Measurements from ENCODE around the gene ERVFRD-1.

DNA sequence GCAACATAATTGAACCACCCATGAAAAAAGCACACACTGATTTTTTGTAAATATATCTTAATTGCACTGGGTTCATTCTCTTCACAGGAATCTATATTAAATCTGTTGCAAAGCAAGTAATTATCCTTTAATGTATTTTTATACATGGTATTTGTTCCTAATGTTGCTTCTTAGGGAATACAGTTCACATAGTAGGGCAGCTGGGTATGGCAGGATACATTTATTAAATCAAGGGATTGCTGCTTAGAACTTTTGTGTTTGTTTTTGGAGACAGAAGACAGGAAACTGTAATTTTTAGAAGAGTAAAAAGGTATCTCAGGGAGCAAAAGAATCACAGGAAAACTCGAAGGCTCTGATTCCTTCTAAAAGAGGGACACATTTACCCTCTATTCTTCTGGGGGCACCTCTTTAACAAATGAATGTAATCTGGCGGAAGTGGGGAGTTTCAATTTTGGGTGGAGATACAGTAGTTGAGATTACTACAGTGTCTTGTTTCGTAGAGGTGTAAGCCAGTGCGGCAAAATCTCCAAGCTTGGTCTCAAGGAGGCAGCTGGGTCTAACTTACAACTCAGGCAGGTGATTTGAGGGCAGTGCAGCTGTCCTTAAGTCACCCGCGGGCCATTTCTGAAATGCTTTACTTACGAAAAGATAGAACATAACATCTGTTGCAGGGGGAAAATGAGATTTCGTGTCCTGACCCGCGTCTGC lies 18.7 kb downstream of the ERVFRD-1 start:
- TF ChIP-seq, protein P1, sequence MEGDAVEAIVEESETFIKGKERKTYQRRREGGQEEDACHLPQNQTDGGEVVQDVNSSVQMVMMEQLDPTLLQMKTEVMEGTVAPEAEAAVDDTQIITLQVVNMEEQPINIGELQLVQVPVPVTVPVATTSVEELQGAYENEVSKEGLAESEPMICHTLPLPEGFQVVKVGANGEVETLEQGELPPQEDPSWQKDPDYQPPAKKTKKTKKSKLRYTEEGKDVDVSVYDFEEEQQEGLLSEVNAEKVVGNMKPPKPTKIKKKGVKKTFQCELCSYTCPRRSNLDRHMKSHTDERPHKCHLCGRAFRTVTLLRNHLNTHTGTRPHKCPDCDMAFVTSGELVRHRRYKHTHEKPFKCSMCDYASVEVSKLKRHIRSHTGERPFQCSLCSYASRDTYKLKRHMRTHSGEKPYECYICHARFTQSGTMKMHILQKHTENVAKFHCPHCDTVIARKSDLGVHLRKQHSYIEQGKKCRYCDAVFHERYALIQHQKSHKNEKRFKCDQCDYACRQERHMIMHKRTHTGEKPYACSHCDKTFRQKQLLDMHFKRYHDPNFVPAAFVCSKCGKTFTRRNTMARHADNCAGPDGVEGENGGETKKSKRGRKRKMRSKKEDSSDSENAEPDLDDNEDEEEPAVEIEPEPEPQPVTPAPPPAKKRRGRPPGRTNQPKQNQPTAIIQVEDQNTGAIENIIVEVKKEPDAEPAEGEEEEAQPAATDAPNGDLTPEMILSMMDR (IDR thresholded peaks at IDR 0.05; ENCODE audit: insufficient read depth, low read length) = no peak
- no peak for TF ChIP-seq POLR2AphosphoS5 (IDR thresholded peaks at IDR 0.05; ENCODE audit: low read depth)
